ENCODE measurements around the gene FALEC. TPM values are rescaled to one million over a fixed set of nuclear protein-coding genes. Genes with fewer than 3 reads are reported as not detected.

FALEC gene
- total RNA-seq, 4 donors from 2014 or later: 0.88 to 1.0 TPM; not detected in 2

- Histone ChIP-seq H3K27ac (no peak overlapping the region), H3K4me3 (no peak overlapping the region), H3K9me3 (no peaks in the 10 kb centered on the region), H3K27me3 (no peaks in the 10 kb centered on the region), H3K4me1 (no peaks in the 10 kb centered on the region), H3K36me3 (no peaks in the 10 kb centered on the region)
- DNase-seq: no peak
- intact Hi-C loops (cut with DNase I; ENCODE audit: low total_unique reads): no loop called here
- TF ChIP-seq CTCF (IDR thresholded peaks at IDR 0.05) (no peak), POLR2A (IDR thresholded peaks at IDR 0.05) (no peak)
These were observed 35.6 kb upstream of the FALEC start for GRCh38 chr1:150479927-150480352.

DNA sequence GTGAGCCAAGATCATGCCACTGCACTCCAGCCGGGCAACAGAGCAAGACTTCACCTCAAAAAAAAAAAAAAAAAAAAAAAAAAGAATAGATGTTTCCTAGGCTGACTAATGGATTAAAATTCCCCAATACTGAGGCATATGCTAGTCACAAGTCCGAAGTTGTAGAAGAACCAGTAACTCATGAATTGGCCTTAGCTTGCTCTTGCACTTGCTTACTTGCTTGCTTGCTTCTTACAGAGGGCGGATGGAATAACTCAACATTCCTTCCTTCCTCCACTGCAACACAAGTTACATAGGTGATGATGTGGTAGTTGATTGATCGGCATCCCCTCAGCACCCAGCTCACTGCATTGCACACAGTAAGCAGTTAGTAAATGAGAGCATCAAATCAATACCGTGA, 31.1 kb upstream of the FALEC start:
- Histone ChIP-seq H3K9me3 (no peaks in the 10 kb centered on the region), H3K27me3 (no peaks in the 10 kb centered on the region), H3K27ac (no peak overlapping the region), H3K36me3 (no peaks in the 10 kb centered on the region), H3K4me1 (no peaks in the 10 kb centered on the region), H3K4me3 (no peak overlapping the region)
- intact Hi-C loops (cut with DNase I; ENCODE audit: low total_unique reads): no loop called here
- TF ChIP-seq POLR2A (IDR thresholded peaks at IDR 0.05): no peak
- no peak for TF ChIP-seq CTCF (IDR thresholded peaks at IDR 0.05)
- no peak for DNase-seq

DNA sequence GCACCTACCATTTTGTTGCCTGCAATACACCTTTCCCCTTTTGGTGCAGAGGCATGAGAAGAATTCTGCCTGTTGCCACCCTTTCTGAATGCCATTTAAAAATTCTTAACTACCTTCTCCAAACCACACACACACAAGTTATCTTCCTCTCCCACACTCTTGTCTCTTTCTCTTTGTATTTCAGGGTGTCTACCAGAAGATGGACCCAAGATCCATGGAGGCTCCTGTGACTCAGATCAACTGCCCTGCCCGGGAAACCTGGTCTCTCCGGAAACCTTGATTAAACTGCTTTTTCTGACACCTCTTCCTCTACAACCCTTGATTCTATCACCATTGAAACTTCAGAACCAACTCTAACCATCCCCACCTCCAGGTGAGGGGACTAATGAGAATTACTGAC, 30.7 kb upstream of the FALEC start:
- Histone ChIP-seq H3K27me3 (no peaks in the 10 kb centered on the region), H3K4me1 (no peaks in the 10 kb centered on the region), H3K9me3 (no peaks in the 10 kb centered on the region), H3K27ac (no peak overlapping the region), H3K36me3 (no peaks in the 10 kb centered on the region), H3K4me3 (no peak overlapping the region)
- intact Hi-C loops (cut with DNase I; ENCODE audit: low total_unique reads): no loop called here
- DNase-seq: no peak
- no peak for TF ChIP-seq CTCF (IDR thresholded peaks at IDR 0.05)

DNA sequence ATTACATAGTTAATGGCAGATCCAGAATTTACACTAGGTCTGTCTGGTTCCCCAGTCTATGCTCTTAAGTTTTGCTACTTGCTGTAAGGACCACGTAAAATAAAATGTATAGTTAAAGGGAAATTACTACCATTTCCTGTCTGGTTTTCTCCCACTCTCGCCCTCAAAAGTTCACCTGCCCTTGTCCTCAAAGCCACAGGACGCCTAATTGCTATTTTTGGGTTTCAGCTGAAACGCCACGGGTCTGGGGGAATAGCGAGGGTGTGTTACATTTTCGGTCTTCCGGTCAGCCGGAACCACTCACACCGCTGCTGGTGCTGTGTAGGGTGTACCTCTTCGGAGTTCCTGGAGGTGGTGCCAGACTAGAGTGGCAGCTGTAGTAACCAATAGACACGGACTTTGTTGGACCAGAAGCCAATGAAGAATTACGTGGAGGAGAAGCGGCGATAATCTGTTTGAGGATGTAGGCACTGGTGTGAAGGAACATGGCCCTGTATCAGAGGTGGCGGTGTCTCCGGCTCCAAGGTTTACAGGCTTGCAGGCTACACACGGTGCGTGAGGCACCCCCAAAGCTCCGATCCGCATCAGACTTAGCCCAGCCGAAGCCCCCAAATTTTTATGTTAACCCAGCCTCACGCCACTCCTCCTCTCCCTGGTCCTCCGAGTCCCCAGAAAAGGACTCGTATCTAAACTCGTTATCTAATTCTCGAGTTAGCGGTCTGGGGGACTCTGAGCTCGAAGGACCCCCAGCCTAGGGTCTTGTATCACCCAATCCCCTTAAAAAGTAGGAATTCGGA, 28.4 kb upstream of the FALEC start, which contains the start of gene TARS2:
Gene TARS2 (plus strand): TSS at position 454 of the 797 bp plus-strand sequence. CDS start 32 bp downstream, at position 486.
- TF ChIP-seq CTCF (IDR thresholded peaks at IDR 0.05): peak; percentile 7 to 67 (median 33)
- peak; percentile 50 to 68 for TF ChIP-seq POLR2A (IDR thresholded peaks at IDR 0.05)
- Histone ChIP-seq H3K4me1 (no peaks in the 10 kb centered on the region), H3K4me3 (peak within 1 kb of the TSS; percentile 62 to 66), H3K36me3 (no peaks in the 10 kb centered on the region), H3K9me3 (no peaks in the 10 kb centered on the region), H3K27ac (peak within 1 kb of the TSS; percentile 73 to 79), H3K27me3 (no peaks in the 10 kb centered on the region)
- intact Hi-C loops (cut with DNase I; ENCODE audit: low total_unique reads): no loop called here
- DNase-seq: peak; percentile 94 to 98

GRCh38 chr1:150487763-150488115, 27.8 kb upstream of the FALEC start:
- peak overlapping the region; percentile 62 to 66 for H3K4me3 ChIP-seq
- H3K27ac ChIP-seq: peak overlapping the region; percentile 73 to 79
- no peak for DNase-seq
- no peaks in the 10 kb centered on the region for H3K36me3 ChIP-seq
- H3K9me3 ChIP-seq: no peaks in the 10 kb centered on the region
- no peak for TF ChIP-seq CTCF (IDR thresholded peaks at IDR 0.05)
- TF ChIP-seq POLR2A (IDR thresholded peaks at IDR 0.05): no peak
- H3K4me1 ChIP-seq: no peaks in the 10 kb centered on the region
- intact Hi-C loops (cut with DNase I; ENCODE audit: low total_unique reads): no loop called here
- no peaks in the 10 kb centered on the region for H3K27me3 ChIP-seq

Data from uterus (tissue), 4 donors.